ENCODE data around the gene CPNE8.

DNA sequence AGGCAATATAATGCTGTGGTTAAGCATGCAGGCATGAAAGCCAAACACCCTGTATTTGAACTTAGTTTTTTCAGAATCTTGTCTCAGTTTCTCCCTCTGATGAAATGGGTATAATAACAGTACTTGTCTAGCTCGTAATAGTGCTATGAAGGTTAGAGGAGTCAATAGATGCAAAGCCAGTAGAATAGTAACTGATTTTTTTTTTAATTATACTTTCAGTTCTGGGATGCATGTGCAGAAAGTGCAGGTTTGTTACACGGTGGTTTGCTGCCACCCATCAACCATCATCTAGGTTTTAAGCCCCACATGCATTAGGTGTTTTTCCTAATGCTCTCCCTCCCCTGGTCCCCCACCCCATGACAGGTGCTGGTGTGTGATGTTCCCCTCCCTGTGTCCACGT, 87.4 kb downstream of the CPNE8 start:
- TF ChIP-seq GATA2 (IDR thresholded peaks at IDR 0.05; ENCODE audit: low read depth, low read length): no peak
- TF ChIP-seq GATA3 (IDR thresholded peaks at IDR 0.05; ENCODE audit: low read depth, low read length): no peak
